ENCODE measurements around the gene PCBD1. TPM values are rescaled to one million over a fixed set of nuclear protein-coding genes. Genes with fewer than 3 reads are reported as not detected.
"Not testable (repeated sequence)": the region's sequence is repeated elsewhere in the genome, so short reads cannot be mapped to it uniquely, and the experiment has no call there.

Gene PCBD1
- 40.4 TPM for total RNA-seq

- DNase-seq (ENCODE audit: low read depth in 2 of 3, low spot score in 2 of 3): peak; percentile 30 to 79 (median 78)
Observed at GRCh38 chr10:70887804-70888800, at the start of gene PCBD1. TSS of gene PCBD1 (minus strand) at chr10:70888565. CDS start at chr10:70888533, 32 bp downstream.

- no peak for DNase-seq (ENCODE audit: low read depth in 2 of 3, low spot score in 2 of 3)
Observed at GRCh38 chr10:70937661-70938060, 49.3 kb upstream of the PCBD1 start.

- no peak for DNase-seq (ENCODE audit: low read depth in 2 of 3, low spot score in 2 of 3)
Observed at GRCh38 chr10:70936111-70936510, 47.7 kb upstream of the PCBD1 start.

GRCh38 chr10:70935631-70936030 lies 47.3 kb upstream of the PCBD1 start:
- DNase-seq (ENCODE audit: low read depth in 2 of 3, low spot score in 2 of 3): no peak

GRCh38 chr10:70935125-70935625 lies 46.8 kb upstream of the PCBD1 start:
- DNase-seq (ENCODE audit: low read depth in 2 of 3, low spot score in 2 of 3): no peak

GRCh38 chr10:70934701-70935100 lies 46.3 kb upstream of the PCBD1 start:
- no peak for DNase-seq (ENCODE audit: low read depth in 2 of 3, low spot score in 2 of 3)

- no peak for DNase-seq (ENCODE audit: low read depth in 2 of 3, low spot score in 2 of 3)
Observed at GRCh38 chr10:70932392-70933196, 44.2 kb upstream of the PCBD1 start.

- DNase-seq (ENCODE audit: low read depth in 2 of 3, low spot score in 2 of 3): peak in 2 of 3 donors; percentile 18 to 54
Observed at GRCh38 chr10:70931168-70931815, 42.9 kb upstream of the PCBD1 start.

- no peak for DNase-seq (ENCODE audit: low read depth in 2 of 3, low spot score in 2 of 3)
Observed at GRCh38 chr10:70930263-70931000, 42.1 kb upstream of the PCBD1 start.

GRCh38 chr10:70928140-70928539 lies 39.8 kb upstream of the PCBD1 start:
- DNase-seq (ENCODE audit: low read depth in 2 of 3, low spot score in 2 of 3): no peak

GRCh38 chr10:70927189-70927943 lies 39.0 kb upstream of the PCBD1 start:
- DNase-seq (ENCODE audit: low read depth in 2 of 3, low spot score in 2 of 3): no peak

GRCh38 chr10:70926226-70927000 lies 38.0 kb upstream of the PCBD1 start:
- DNase-seq (ENCODE audit: low read depth in 2 of 3, low spot score in 2 of 3): no peak

GRCh38 chr10:70925377-70926225 lies 37.2 kb upstream of the PCBD1 start:
- DNase-seq (ENCODE audit: low read depth in 2 of 3, low spot score in 2 of 3): peak; percentile 17 to 58 (median 41)

- DNase-seq (ENCODE audit: low read depth in 2 of 3, low spot score in 2 of 3): no peak
Observed at GRCh38 chr10:70923696-70924095, 35.3 kb upstream of the PCBD1 start.

- no peak for DNase-seq (ENCODE audit: low read depth in 2 of 3, low spot score in 2 of 3)
Observed at GRCh38 chr10:70921285-70921684, 32.9 kb upstream of the PCBD1 start.

GRCh38 chr10:70920519-70920918 lies 32.2 kb upstream of the PCBD1 start:
- DNase-seq (ENCODE audit: low read depth in 2 of 3, low spot score in 2 of 3): no peak

GRCh38 chr10:70919906-70920305 lies 31.5 kb upstream of the PCBD1 start:
- DNase-seq (ENCODE audit: low read depth in 2 of 3, low spot score in 2 of 3): not testable (repeated sequence)

Measured in hematopoietic multipotent progenitor cell (in vitro differentiated cells).